GM10266 (cell line): ENCODE data around the gene FMNL2.

Experiments
- DNase-seq: peaks from one replicate; pipeline ENCODE4 v3.0.0; 2012; ENCODE audit errors: extremely low spot score
- CTCF ChIP-seq: IDR thresholded peaks from 2 replicates; pipeline ENCODE4 v1.5.1; 2012; ENCODE audit warnings: mild to moderate bottlenecking, low read depth; ENCODE audit not compliant: control insufficient read depth, insufficient read depth; ENCODE audit errors: missing control alignments

FMNL2 gene

GRCh38 chr2:152372438-152372984 lies 37.5 kb downstream of the FMNL2 start:
- DNase-seq, result no peak
- TF ChIP-seq CTCF, result no peak

DNA sequence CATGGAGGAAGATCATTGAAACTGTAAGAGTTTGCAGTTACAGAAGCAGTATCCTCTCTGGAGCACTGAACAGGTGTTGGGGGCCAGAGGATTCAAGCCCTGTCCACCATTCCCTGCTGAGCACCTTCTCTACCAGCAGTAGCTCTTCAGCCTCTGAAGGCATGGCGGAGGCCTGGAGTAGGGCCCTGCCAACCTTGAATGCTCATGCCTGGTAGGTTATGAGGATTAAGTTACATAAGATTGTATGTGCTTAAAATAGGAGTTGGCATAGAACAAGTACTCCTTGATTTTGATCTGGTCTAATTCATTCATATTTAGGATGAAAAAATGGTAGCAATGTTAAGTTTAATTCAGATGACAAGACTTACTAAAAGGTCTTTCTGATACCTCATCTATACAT lies 40.2 kb downstream of the FMNL2 start:
- no peak for TF ChIP-seq CTCF
- no peak for DNase-seq

- no peak for DNase-seq
- TF ChIP-seq CTCF, result no peak
Measured at GRCh38 chr2:152376385-152376784, 41.4 kb downstream of the FMNL2 start.

DNA sequence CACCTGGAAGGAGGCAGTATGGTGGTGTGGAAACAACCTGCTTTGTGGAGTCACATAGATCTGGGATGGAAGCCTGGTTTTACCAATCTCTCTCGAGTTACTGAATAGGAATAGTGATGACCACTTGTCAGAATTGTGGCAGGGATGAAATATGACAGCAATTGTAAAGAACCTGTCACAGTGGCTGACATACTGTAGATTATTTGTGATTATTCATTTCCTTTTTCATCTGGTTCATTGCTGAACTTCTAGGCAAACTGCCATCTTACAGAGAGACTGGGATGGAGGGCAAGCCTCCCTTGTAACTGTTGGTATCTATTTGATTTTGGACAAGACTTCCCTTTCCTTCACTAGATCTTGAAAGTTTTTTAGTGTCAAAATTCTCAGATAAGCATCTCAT lies 42.0 kb downstream of the FMNL2 start:
- DNase-seq, result no peak
- no peak for TF ChIP-seq CTCF

GRCh38 chr2:152379089-152379488 lies 44.1 kb downstream of the FMNL2 start:
- no peak for TF ChIP-seq CTCF
- no peak for DNase-seq

GRCh38 chr2:152380261-152381055 lies 45.5 kb downstream of the FMNL2 start:
- DNase-seq, result no peak
- no peak for TF ChIP-seq CTCF

DNA sequence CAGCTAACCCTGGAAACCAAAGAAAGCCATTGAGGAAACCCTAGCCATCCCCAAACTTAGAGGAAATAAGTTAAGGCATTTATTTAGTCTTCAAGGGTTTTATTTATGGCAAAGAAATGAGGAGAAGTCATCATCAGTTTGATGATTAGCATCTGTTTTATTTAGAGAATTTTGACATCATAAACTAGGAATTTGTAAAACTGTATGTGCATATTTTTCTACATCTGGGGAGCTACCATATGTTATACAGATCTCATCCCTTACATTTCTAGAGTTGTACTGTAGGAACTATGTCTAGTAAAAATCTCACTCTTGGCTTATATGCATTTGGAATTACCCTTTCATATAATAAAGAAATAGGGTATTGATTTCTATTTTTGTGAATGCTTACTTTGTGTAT lies 48.7 kb downstream of the FMNL2 start:
- DNase-seq, result no peak
- no peak for TF ChIP-seq CTCF
